Neural cell (in vitro differentiated cells): ENCODE measurements around the gene ZNF23. TPM values are rescaled to one million over a fixed set of nuclear protein-coding genes. Genes with fewer than 3 reads are reported as not detected.

Experiments
- H2AFZ ChIP-seq: fragments of 200-600, 300-800 bp; sonication (generic), shearing (Covaris generic); 2 replicates; pipeline ENCODE4 v1.6.0; 2014; ENCODE audit warnings: low read depth, mild to moderate bottlenecking, antibody characterized with exemption, low read length, moderate library complexity
- H3F3A ChIP-seq: fragments of 200-600 bp; shearing (Covaris generic); 2 replicates; pipeline ENCODE4 v1.6.1; 2016; ENCODE audit warnings: mild to moderate bottlenecking, moderate library complexity, mixed read lengths, antibody characterized with exemption, low read length; ENCODE audit not compliant: insufficient read depth, poor library complexity, severe bottlenecking
- H3K27ac ChIP-seq: fragments of 200-600, 300-800 bp; sonication (generic), shearing (Covaris generic); 2 replicates; pipeline ENCODE4 v1.5.1; 2014; ENCODE audit warnings: mild to moderate bottlenecking, low read length, moderate library complexity
- H3K27me3 ChIP-seq: fragments of 300-800, 200-600 bp; sonication (generic), shearing (Covaris generic); 2 replicates; pipeline ENCODE4 v1.6.0; 2014; ENCODE audit warnings: mild to moderate bottlenecking, low read depth, low read length, moderate library complexity; ENCODE audit not compliant: insufficient read depth
- H3K36me3 ChIP-seq: fragments of 300-800, 200-600 bp; sonication (generic), shearing (Covaris generic); 2 replicates; pipeline ENCODE4 v1.5.1; 2014; ENCODE audit warnings: mild to moderate bottlenecking, antibody characterized with exemption, low read length, moderate library complexity; ENCODE audit not compliant: insufficient read depth
- H3K4me2 ChIP-seq: fragments of 300-800, 200-600 bp; sonication (generic), shearing (Covaris generic); 2 replicates; pipeline ENCODE4 v1.6.0; 2014; ENCODE audit warnings: mild to moderate bottlenecking, low read length
- H3K4me3 ChIP-seq: fragments of 300-800, 200-600 bp; sonication (generic), shearing (Covaris generic); 2 replicates; pipeline ENCODE4 v1.5.1; 2014; ENCODE audit warnings: mild to moderate bottlenecking, low read length, moderate library complexity
- H3K79me2 ChIP-seq: fragments of 200-600 bp; shearing (Covaris generic); replicated peaks from 2 replicates; pipeline ENCODE4 v1.6.0; 2014; ENCODE audit warnings: mild to moderate bottlenecking, low read length, moderate library complexity; ENCODE audit not compliant: insufficient read depth
- H3K9ac ChIP-seq: fragments of 300-800, 200-600 bp; sonication (generic), shearing (Covaris generic); 2 replicates; pipeline ENCODE4 v1.6.1; 2016; ENCODE audit warnings: mild to moderate bottlenecking, low read length, mixed read lengths
- H3K9me2 ChIP-seq: fragments of 200-600 bp; shearing (Covaris generic); 2 replicates; pipeline ENCODE4 v1.6.1; 2016; ENCODE audit warnings: mild to moderate bottlenecking, low read length, mixed read lengths; ENCODE audit not compliant: insufficient read depth
- H3K9me3 ChIP-seq: fragments of 200-600, 300-800 bp; sonication (generic), shearing (Covaris generic); 2 replicates; pipeline ENCODE4 v1.6.1; 2016; ENCODE audit warnings: mild to moderate bottlenecking, mixed run types, low read length, moderate library complexity, mixed read lengths
- H4K20me1 ChIP-seq: fragments of 200-600 bp; shearing (Covaris generic); 2 replicates; pipeline ENCODE4 v1.6.1; 2016; ENCODE audit warnings: mild to moderate bottlenecking, mixed run types; ENCODE audit not compliant: insufficient read depth
- EP300 ChIP-seq: fragments of 450-650 bp; conservative IDR thresholded peaks from 2 replicates; pipeline ENCODE4 v1.6.1; 2014; ENCODE audit warnings: antibody characterized with exemption, mild to moderate bottlenecking, moderate library complexity; ENCODE audit not compliant: poor library complexity, severe bottlenecking
- EZH2 ChIP-seq: fragments of 200-600, 300-800 bp; shearing (Covaris generic), sonication (generic); IDR thresholded peaks from 2 replicates; pipeline ENCODE4 v1.6.1; 2014; ENCODE audit warnings: antibody characterized with exemption, low read length, borderline replicate concordance, mild to moderate bottlenecking; ENCODE audit not compliant: insufficient read depth, poor library complexity, severe bottlenecking
- MXI1 ChIP-seq: fragments of 450-650 bp; conservative IDR thresholded peaks from 2 replicates; pipeline ENCODE4 v1.6.1; 2014; ENCODE audit warnings: antibody characterized with exemption, mild to moderate bottlenecking; ENCODE audit not compliant: poor library complexity, severe bottlenecking
- POLR2AphosphoS5 ChIP-seq: IDR thresholded peaks from 2 replicates; pipeline ENCODE4 v1.6.1; 2012
- RAD21 ChIP-seq: fragments of 450-650 bp; conservative IDR thresholded peaks from 2 replicates; pipeline ENCODE4 v1.6.1; 2014; ENCODE audit warnings: antibody characterized with exemption, mild to moderate bottlenecking, moderate library complexity
- REST ChIP-seq: IDR thresholded peaks from 2 replicates; pipeline ENCODE4 v1.6.1; 2012; ENCODE audit warnings: borderline replicate concordance
- SMC3 ChIP-seq: fragments of 450-650 bp; conservative IDR thresholded peaks from 2 replicates; pipeline ENCODE4 v1.6.1; 2014; ENCODE audit warnings: antibody characterized with exemption, mild to moderate bottlenecking, moderate library complexity; ENCODE audit not compliant: poor library complexity
- TAF1 ChIP-seq: IDR thresholded peaks from 2 replicates; pipeline ENCODE4 v1.6.1; 2012; ENCODE audit warnings: low read depth
- polyA plus RNA-seq: library from polyadenylated mRNA; depleted of rRNA; stranded (reverse); fragments of >200 nt; gene quantifications from 2 replicates; pipeline ENCODE4 v1.2.3, GENCODE V29; 2014
- TF ChIP-seq, protein P1 (sequence below): fragments of 450-650 bp; IDR thresholded peaks from 2 replicates; pipeline ENCODE4 v1.5.1; 2014; ENCODE audit warnings: antibody characterized with exemption, mild to moderate bottlenecking, moderate library complexity; ENCODE audit not compliant: poor library complexity, severe bottlenecking

ZNF23 gene
- polyA plus RNA-seq, 1 donor from 2014 or later: 40.4 TPM

GRCh38 chr16:71441348-71442050, 20.5 kb downstream of the ZNF23 start:
- Histone ChIP-seq H3K79me2 (no peaks in the 10 kb centered on the region), H3F3A (no peaks in the 10 kb centered on the region), H3K4me3 (no peak overlapping the region), H3K36me3 (no peaks in the 10 kb centered on the region), H3K9ac (no peak overlapping the region), H3K4me2 (no peak overlapping the region), H3K27ac (no peak overlapping the region), H3K9me3 (no peaks in the 10 kb centered on the region), H2AFZ (no peak overlapping the region), H4K20me1 (no peaks in the 10 kb centered on the region), H3K27me3 (no peaks in the 10 kb centered on the region), H3K9me2 (no peaks in the 10 kb centered on the region)
- TF ChIP-seq EZH2 (no peak), TAF1 (no peak), EP300 (no peak)
- TF ChIP-seq, protein P1, sequence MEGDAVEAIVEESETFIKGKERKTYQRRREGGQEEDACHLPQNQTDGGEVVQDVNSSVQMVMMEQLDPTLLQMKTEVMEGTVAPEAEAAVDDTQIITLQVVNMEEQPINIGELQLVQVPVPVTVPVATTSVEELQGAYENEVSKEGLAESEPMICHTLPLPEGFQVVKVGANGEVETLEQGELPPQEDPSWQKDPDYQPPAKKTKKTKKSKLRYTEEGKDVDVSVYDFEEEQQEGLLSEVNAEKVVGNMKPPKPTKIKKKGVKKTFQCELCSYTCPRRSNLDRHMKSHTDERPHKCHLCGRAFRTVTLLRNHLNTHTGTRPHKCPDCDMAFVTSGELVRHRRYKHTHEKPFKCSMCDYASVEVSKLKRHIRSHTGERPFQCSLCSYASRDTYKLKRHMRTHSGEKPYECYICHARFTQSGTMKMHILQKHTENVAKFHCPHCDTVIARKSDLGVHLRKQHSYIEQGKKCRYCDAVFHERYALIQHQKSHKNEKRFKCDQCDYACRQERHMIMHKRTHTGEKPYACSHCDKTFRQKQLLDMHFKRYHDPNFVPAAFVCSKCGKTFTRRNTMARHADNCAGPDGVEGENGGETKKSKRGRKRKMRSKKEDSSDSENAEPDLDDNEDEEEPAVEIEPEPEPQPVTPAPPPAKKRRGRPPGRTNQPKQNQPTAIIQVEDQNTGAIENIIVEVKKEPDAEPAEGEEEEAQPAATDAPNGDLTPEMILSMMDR: no peak

DNA sequence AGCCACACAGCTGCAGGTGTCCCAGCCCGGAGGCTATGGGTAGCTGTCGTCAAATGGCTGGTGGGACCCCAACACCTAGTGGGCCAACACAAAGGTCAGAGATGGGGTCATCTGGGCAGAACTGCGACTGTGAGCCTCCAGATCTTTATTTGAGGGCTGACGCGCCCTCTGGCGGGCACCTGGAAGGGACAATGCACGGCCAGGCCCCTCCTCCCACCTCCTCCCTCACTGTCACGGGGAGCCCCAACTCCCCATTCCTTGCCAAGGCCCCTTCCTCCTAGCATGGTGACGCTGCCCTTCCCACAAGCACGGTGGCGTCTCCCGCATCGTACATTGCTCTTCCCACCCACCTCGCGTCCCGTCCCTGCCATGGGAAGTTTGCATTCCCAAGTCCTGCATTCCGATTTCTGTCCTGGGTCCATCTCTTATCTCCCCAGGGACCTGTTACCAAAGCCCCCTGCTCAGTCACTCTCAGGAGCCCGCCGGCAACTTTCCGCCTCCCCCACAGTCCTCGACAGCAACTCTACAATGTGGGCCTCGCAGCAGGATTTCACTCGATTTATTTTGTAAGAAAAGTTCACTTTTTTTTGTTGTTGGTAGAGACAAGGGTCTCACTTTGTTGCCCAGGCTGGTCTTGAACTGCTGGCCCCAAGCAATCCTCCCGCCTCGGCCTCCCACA, 21.2 kb downstream of the ZNF23 start:
- no peaks in the 10 kb centered on the region for H3K9me3 ChIP-seq
- TF ChIP-seq RAD21 (no peak), MXI1 (no peak), EP300 (no peak)
- H3K9me2 ChIP-seq: no peaks in the 10 kb centered on the region
- no peaks in the 10 kb centered on the region for H3K27me3 ChIP-seq
- H3K36me3 ChIP-seq: no peaks in the 10 kb centered on the region
- no peak overlapping the region for H3K9ac ChIP-seq
- H3K4me2 ChIP-seq: no peak overlapping the region
- H3K27ac ChIP-seq: no peak overlapping the region
- no peaks in the 10 kb centered on the region for H3F3A ChIP-seq
- no peaks in the 10 kb centered on the region for H4K20me1 ChIP-seq
- H2AFZ ChIP-seq: no peak overlapping the region
- no peaks in the 10 kb centered on the region for H3K79me2 ChIP-seq
- no peak overlapping the region for H3K4me3 ChIP-seq

DNA sequence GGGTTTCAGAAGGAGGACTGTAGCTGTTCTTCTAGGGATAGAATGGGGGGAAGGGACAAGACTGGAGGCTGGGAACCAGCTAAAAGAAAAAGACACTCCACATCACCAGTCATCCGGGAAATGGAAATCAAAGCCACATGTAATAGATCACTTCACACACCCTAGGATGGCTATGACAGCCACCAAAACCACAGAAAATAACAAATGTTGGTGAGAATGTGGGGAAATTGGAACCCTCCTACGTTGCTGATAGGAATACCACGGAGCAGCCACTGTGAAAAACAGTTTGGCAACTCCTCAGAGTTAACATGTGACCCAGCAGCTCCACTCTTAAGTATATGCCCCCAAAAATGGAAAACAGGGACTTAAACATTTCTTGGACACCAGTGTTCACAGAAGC, 22.5 kb downstream of the ZNF23 start:
- Histone ChIP-seq H2AFZ (no peak overlapping the region), H3K4me3 (no peak overlapping the region), H3F3A (no peaks in the 10 kb centered on the region), H3K9me3 (no peaks in the 10 kb centered on the region), H4K20me1 (no peaks in the 10 kb centered on the region), H3K79me2 (no peaks in the 10 kb centered on the region), H3K4me2 (no peak overlapping the region), H3K27me3 (no peaks in the 10 kb centered on the region), H3K9ac (no peak overlapping the region), H3K9me2 (no peaks in the 10 kb centered on the region), H3K36me3 (no peaks in the 10 kb centered on the region), H3K27ac (no peak overlapping the region)
- TF ChIP-seq EZH2: no peak
- no peak for TF ChIP-seq POLR2AphosphoS5
- TF ChIP-seq RAD21: no peak
- no peak for TF ChIP-seq SMC3
- no peak for TF ChIP-seq MXI1
- no peak for TF ChIP-seq TAF1
- TF ChIP-seq, protein P1: no peak
- no peak for TF ChIP-seq EP300
- no peak for TF ChIP-seq REST
